ENCODE measurements around the gene SEMA4C.

- TF ChIP-seq CTCF (IDR thresholded peaks at IDR 0.05), result no peak
- no peak for TF ChIP-seq RFX5 (IDR thresholded peaks at IDR 0.05; ENCODE audit: low read length)
- no peak for TF ChIP-seq POLR2AphosphoS5 (IDR thresholded peaks at IDR 0.05; ENCODE audit: low read depth, low read length)
- TF ChIP-seq MAX (IDR thresholded peaks at IDR 0.05; ENCODE audit: low read depth), result no peak
- TF ChIP-seq IRF3 (IDR thresholded peaks at IDR 0.05; ENCODE audit: low read depth, low read length), result no peak
- no peak for TF ChIP-seq USF2 (IDR thresholded peaks at IDR 0.05; ENCODE audit: borderline replicate concordance, low read depth, low read length)
- no peak for TF ChIP-seq REST (IDR thresholded peaks at IDR 0.05; ENCODE audit: low read depth, low read length)
- no peak for TF ChIP-seq MXI1 (IDR thresholded peaks at IDR 0.05; ENCODE audit: low read depth, low read length)
- no peak for TF ChIP-seq MEF2A (IDR thresholded peaks at IDR 0.05; ENCODE audit: borderline replicate concordance, low read depth)
These were observed 34.0 kb downstream of the SEMA4C start for GRCh38 chr2:96835830-96836229.

Data from SK-N-SH (cell line).